GM19328 (cell line): Measurements from ENCODE around the gene RGL1.

ENCODE experiments used
- ATAC-seq: cut with Tn5 transposase; IDR thresholded peaks from one replicate; pipeline ENCODE4 v1.9.1; 2021; ENCODE audit warnings: mild to moderate bottlenecking, moderate library complexity; ENCODE audit not compliant: unreplicated experiment

Gene RGL1

GRCh38 chr1:183942933-183943693 lies 138.2 kb downstream of the RGL1 start:
- ATAC-seq, result no peak

DNA sequence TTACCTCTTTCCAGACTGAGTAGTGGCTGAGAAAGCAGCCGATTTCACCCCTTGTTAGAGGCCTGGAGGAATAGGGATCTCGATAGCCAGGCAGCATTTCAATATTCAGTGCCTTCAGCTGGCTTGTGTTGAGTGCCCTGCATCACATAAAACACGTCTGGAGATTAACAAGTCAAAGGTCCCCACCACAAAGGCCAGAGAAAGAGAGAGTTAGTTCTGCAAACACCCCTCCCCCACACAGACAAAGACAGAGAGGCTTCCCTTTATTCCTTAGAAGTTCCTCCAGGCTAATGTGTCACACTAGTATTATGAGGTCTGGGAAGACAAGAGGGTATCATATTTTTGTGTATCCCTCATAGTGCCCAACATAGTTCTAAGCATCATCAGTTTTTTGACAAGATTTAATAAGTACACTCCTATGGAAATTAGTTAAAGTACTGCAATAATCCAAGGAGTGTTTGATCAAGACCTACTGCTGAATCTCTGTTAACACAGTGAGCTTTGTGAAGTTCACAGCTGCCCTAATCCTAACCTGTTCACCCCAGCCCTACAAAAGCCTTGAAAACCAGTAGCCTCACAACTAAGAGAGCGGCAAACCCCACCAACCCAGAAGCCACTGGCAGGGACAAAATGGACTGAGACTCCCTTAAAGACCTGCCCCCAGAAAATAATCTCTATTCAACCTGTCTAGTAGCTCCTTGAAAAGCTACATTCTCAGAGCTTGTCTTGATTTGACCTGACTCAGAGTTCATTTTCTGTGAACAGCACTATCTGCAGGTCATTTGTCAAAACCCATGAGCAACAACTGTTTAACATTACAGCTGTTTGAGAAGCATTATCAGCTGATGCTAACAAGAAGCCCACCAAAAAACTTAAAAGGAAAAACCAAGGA lies 140.8 kb downstream of the RGL1 start:
- ATAC-seq, result no peak

GRCh38 chr1:183946320-183946613 lies 141.3 kb downstream of the RGL1 start:
- ATAC-seq, result no peak

GRCh38 chr1:183947988-183948387 lies 143.1 kb downstream of the RGL1 start:
- no peak for ATAC-seq

GRCh38 chr1:183952101-183952500 lies 147.2 kb downstream of the RGL1 start:
- no peak for ATAC-seq

DNA sequence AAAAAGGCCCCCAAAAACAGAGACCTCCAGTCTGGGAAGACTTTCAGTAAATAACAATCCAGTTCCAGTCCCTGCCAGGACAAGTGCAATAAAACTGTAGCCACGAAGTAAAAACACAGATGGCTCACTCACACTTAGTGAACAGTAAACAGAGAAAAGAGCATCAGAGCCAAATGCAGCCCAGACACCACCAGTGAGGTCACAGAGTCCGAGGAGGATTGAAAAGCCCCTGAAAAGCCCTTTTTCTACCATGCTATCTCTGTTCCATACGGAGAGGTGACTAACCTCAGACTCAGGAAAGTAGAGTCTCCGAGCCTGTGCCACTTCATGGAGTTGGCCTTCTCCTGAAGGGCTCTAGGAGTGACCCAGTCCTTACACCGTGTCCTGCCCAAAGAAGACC lies 148.1 kb downstream of the RGL1 start:
- ATAC-seq, result no peak

DNA sequence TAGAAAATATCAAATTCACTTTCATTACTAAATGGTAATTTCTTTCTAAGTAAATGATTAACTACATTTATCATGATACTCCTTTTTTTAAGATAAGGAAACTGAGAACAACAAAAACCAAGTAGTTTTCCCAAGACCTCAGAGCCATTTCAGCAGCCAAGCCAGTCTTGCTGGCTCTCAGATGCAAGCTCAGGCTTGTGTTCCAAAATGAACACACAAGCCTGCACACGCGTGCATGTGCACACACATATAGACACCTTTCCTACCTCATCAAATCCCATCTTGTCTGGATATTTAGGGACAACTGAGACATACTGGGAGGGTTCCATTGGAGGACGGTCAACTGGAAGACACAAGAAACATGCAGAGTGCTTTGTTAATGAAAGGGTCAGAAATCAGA lies 149.6 kb downstream of the RGL1 start:
- ATAC-seq, result no peak

- ATAC-seq, result peak; percentile 100
Measured at GRCh38 chr1:183956559-183957188, 151.8 kb downstream of the RGL1 start.

- ATAC-seq, result no peak
Measured at GRCh38 chr1:183957216-183957830, 152.4 kb downstream of the RGL1 start.

GRCh38 chr1:183958958-183959357 lies 154.0 kb downstream of the RGL1 start:
- ATAC-seq, result no peak

- no peak for ATAC-seq
Measured at GRCh38 chr1:183961132-183961531, 156.2 kb downstream of the RGL1 start.

DNA sequence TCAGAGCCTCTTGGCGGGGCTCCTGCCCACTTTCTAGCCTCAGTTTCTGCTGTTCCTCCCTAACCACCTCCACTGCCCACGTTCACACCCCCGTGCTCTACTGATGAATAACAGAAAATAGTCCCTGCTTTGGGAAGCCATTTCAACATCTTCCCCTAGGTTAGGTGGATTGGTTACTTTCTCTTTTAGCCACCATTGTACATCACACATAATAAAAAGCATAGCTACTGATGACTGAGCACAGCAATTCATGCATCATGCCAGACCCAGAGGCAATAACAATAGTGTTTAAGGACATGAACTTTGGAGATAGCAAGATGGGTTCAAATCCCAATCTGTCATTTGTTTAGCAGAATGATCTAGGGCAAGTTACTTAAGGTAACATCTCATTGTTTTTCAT lies 158.0 kb downstream of the RGL1 start:
- no peak for ATAC-seq

DNA sequence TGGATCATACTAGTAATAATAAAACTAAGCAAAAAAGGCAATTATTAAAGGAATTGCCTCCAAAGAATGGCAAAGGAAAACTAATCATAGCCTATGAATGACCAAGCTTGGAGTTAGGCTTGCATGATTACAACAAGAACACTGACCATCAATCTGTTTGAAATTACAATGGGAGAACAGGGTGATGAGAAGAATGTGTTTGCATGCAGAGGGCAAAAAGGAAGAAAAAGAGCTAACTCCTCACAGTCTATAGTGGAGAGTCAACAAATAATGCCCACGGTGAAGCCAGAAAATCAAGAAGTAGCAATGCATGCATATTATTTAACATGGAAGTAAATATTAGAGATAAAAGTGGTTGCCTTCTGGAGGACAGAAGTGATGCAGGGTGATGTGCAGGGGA lies 160.8 kb downstream of the RGL1 start:
- ATAC-seq, result no peak

- no peak for ATAC-seq
Measured at GRCh38 chr1:183966487-183966886, 161.6 kb downstream of the RGL1 start.

DNA sequence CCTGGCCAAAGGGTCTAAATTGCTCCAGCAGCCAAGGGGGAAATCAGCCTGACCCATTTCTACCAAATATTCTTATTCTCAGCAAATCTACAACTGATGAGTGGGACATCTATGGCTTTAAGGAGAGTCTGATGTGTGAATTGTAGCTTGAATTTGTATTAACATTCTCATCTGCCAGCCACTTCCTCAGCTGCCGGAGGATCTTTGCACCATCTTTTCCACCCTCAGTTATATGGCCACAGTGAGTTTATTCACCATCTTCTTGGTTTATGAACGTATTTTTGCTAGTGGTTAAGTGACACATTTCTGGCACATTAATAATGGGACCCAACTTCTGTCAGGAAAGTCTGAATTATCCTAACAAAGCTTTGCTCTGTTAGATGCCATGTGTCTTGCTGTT lies 163.0 kb downstream of the RGL1 start:
- no peak for ATAC-seq

DNA sequence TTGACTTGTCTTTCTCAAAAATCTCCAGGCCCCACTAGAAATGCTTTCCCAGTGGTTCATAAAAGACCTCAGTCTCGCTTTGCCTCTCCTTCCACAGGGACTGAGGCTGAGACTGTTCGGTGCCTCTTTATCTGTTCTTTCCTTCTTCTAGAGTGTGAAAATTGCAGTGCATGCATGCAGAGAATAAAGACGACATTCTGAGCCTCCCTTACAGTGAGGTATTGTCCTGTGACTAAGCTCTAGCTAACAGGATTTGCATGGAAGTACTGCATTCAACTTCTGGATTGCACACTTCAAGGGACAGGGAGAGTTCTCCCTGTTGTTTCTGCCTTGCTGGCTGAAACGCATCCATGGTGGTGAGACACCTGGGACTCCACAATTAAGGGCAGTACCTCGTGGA lies 163.5 kb downstream of the RGL1 start:
- ATAC-seq, result no peak

GRCh38 chr1:183970516-183971300 lies 165.8 kb downstream of the RGL1 start:
- ATAC-seq, result no peak

GRCh38 chr1:183975651-183976050 lies 170.7 kb downstream of the RGL1 start:
- no peak for ATAC-seq

- no peak for ATAC-seq
Measured at GRCh38 chr1:183977717-183978116, 172.8 kb downstream of the RGL1 start.
